Measurements from ENCODE around the gene OLFML2A.

OLFML2A gene

GRCh38 chr9:124780757-124781151, 3.8 kb downstream of the OLFML2A start:
- no peak overlapping the region for H3K4me3 ChIP-seq (ENCODE audit: control insufficient read depth, low read depth, low read length)
- no peak for DNase-seq (ENCODE audit: low read depth)
- no peak for TF ChIP-seq CTCF (conservative IDR thresholded peaks at IDR 0.05; ENCODE audit: control insufficient read depth, insufficient read depth, low read depth, low read length)

DNA sequence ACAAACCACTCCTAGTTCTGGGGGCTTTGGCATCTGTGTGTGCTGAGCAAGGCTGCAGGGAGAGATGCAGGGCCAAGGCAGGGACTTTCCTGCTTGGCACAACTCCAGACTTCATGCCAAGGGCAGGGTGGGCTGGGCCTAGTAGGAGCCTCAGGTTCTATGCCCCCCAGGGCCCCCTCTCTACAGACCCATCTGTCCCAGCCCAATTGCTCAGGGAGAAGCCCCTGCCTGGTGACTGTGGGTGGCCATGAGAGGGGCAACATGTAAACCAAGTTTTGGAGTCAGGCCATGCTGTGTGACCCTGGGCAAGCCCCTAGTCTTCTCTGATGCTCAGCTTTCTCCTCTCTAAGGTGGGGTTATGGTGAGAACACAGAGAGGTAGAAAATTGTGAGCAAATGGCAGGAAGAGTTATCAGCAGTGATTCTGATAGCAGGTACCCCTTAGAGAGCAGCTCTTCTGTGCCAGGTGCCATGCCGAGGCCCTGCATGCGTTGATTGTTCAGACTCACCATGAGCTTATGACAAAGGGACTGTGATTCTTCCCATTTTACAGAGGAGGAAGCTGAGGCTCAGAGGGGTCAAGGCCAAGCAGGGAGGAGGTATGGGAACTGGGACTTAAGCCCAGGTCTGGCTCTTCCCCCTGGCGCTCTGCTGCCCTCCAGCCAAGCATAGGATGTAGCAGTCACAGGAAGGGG, 5.2 kb downstream of the OLFML2A start:
- no peak for TF ChIP-seq CTCF (conservative IDR thresholded peaks at IDR 0.05; ENCODE audit: control insufficient read depth, insufficient read depth, low read depth, low read length)
- H3K4me3 ChIP-seq (ENCODE audit: control insufficient read depth, low read depth, low read length) = no peak overlapping the region
- no peak for DNase-seq (ENCODE audit: low read depth)

DNA sequence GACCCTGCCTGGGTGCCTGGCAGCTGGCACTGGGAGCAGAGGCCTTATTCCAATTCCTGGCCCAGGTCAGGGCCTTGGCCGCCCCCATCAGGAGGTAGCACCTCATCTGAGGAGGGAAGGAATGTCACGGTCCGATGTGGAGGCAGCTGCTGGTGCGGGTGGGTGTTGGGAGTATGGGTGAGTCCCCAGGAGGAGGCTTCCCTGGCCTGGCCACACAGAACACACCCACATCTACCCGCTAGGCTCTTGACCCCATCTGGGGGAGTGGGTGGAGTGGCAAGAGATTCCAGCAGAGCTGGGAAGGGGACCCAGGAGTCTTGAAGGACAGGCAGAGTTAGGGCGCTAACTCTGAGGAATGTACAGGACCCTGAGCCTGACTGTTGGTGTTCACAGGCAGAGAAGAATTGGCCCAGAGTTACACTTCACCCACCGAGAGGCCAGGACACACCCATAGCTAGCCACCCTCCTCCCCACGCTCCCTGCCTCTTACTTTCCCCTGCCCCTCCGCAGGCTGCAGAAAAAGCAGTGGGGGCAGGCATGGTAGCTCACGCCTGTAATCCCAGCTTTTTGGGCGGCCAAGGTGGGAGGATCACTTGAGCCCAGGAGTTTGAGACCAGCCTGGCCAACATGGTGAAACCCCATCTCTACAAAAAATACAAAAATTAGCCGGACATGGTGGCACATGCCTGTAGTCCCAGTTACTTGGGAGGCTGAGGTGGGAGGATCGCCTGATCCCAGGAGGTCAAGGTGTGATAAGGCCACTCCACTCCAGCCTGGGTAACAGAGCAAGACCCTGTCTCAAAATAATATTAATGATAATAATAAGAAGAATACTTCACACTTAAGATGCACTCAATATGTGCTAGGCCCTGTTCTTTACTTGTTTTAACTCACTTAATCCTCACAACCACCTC, 6.0 kb downstream of the OLFML2A start:
- no peak for DNase-seq (ENCODE audit: low read depth)
- TF ChIP-seq CTCF (conservative IDR thresholded peaks at IDR 0.05; ENCODE audit: control insufficient read depth, insufficient read depth, low read depth, low read length) = no peak
- no peak overlapping the region for H3K4me3 ChIP-seq (ENCODE audit: control insufficient read depth, low read depth, low read length)

DNA sequence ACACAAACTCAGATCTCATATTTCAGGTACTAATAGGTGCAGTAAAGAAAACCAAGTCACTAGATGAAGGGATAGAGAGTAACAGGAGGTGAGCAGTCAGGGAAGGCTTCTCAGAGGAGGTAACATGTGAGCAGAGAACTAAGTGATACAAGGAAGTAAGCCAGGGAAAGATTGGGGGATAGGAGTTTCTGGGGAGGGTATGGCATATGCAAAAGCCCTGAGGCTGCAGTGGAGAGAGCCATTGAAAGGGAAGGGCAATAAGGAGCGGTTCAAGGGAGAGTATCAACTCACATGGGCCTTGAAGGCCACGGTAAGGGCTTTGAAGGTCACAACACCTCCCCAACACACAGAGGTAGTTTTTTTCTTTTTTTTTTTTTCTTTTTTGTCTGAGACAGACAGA, 6.9 kb downstream of the OLFML2A start:
- no peak for DNase-seq (ENCODE audit: low read depth)
- no peak for TF ChIP-seq CTCF (conservative IDR thresholded peaks at IDR 0.05; ENCODE audit: control insufficient read depth, insufficient read depth, low read depth, low read length)
- no peak overlapping the region for H3K4me3 ChIP-seq (ENCODE audit: control insufficient read depth, low read depth, low read length)

DNA sequence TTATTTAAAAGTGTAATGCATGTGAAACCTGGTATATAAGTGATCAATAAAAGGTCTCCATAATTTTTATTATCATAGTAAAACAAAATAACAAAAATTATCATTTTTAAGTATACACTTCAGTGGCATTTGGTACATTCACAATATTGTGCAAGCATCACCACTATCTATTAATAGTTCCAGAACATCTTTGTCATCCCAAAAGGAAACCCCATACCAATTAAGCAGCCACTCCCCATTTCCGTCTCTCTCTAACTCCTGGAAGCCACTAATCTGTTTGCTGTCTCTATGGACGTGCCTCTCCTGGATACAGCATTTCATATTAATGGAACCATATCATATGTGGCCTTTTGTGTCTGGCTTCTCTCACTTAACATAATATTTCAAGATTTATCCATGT, 7.6 kb downstream of the OLFML2A start:
- DNase-seq (ENCODE audit: low read depth) = peak; percentile 77
- no peak for TF ChIP-seq CTCF (conservative IDR thresholded peaks at IDR 0.05; ENCODE audit: control insufficient read depth, insufficient read depth, low read depth, low read length)
- no peak overlapping the region for H3K4me3 ChIP-seq (ENCODE audit: control insufficient read depth, low read depth, low read length)

GRCh38 chr9:124786881-124787573, 10.1 kb downstream of the OLFML2A start:
- no peak overlapping the region for H3K4me3 ChIP-seq (ENCODE audit: control insufficient read depth, low read depth, low read length)
- no peak for TF ChIP-seq CTCF (conservative IDR thresholded peaks at IDR 0.05; ENCODE audit: control insufficient read depth, insufficient read depth, low read depth, low read length)
- DNase-seq (ENCODE audit: low read depth) = no peak
